HL-60 (cell line): Measurements from ENCODE around the gene CTNND2.

ENCODE experiments used
- DNase-seq, 2 experiments: peaks; one replicate each; pipeline ENCODE4 v3.0.0-alpha.2; 2010 to 2020; ENCODE audit warnings: low read depth in 1 of 2, low spot score in 1 of 2
- H3K27ac ChIP-seq: fragments of 250-450 bp; sonication (Bioruptor Pico); replicated peaks from 2 replicates; pipeline ENCODE4 v1.5.1; 2020; ENCODE audit warnings: mild to moderate bottlenecking, moderate library complexity
- H3K27me3 ChIP-seq: fragments of 250-450 bp; sonication (Bioruptor Pico); 2 replicates; pipeline ENCODE4 v1.5.1; 2021; ENCODE audit warnings: mild to moderate bottlenecking, moderate library complexity; ENCODE audit not compliant: insufficient read depth, poor library complexity, severe bottlenecking
- H3K4me3 ChIP-seq: replicated peaks from 2 replicates; pipeline ENCODE4 v1.5.1; 2011; ENCODE audit warnings: mild to moderate bottlenecking, control low read depth, low read length; ENCODE audit not compliant: insufficient read depth
- CTCF ChIP-seq: IDR thresholded peaks from one replicate; pipeline ENCODE4 v1.5.1; 2011; ENCODE audit warnings: low read length, control low read depth, inconsistent platforms; ENCODE audit not compliant: insufficient read depth
- GABPA ChIP-seq: IDR thresholded peaks from 2 replicates; pipeline ENCODE4 v1.6.1; 2012; ENCODE audit warnings: low read depth
- POLR2AphosphoS5 ChIP-seq: IDR thresholded peaks from 2 replicates; pipeline ENCODE4 v1.6.1; 2012; ENCODE audit warnings: low read depth
- REST ChIP-seq: IDR thresholded peaks from 2 replicates; pipeline ENCODE4 v1.6.1; 2012; ENCODE audit warnings: low read depth; ENCODE audit not compliant: insufficient replicate concordance
- SPI1 ChIP-seq: IDR thresholded peaks from 2 replicates; pipeline ENCODE4 v1.6.1; 2012; ENCODE audit warnings: low read depth, mild to moderate bottlenecking, borderline replicate concordance

CTNND2 gene

GRCh38 chr5:11483630-11484029, 420.6 kb downstream of the CTNND2 start:
- Histone ChIP-seq H3K27me3 (no peaks in the 10 kb centered on the region), H3K27ac (no peak overlapping the region), H3K4me3 (no peak overlapping the region)
- TF ChIP-seq SPI1 (no peak), REST (no peak), GABPA (no peak), CTCF (no peak), POLR2AphosphoS5 (no peak)
- no peak for DNase-seq

GRCh38 chr5:11482011-11482410, 422.2 kb downstream of the CTNND2 start:
- Histone ChIP-seq H3K4me3 (no peak overlapping the region), H3K27me3 (no peaks in the 10 kb centered on the region), H3K27ac (no peak overlapping the region)
- no peak for TF ChIP-seq REST
- no peak for TF ChIP-seq SPI1
- TF ChIP-seq GABPA: no peak
- no peak for TF ChIP-seq CTCF
- TF ChIP-seq POLR2AphosphoS5: no peak
- no peak for DNase-seq

- Histone ChIP-seq H3K27me3 (no peaks in the 10 kb centered on the region), H3K4me3 (no peak overlapping the region), H3K27ac (no peak overlapping the region)
- no peak for DNase-seq
- no peak for TF ChIP-seq GABPA
- no peak for TF ChIP-seq CTCF
- no peak for TF ChIP-seq REST
- TF ChIP-seq SPI1: no peak
- no peak for TF ChIP-seq POLR2AphosphoS5
These were observed 426.5 kb downstream of the CTNND2 start for GRCh38 chr5:11477786-11478185.
